ENCODE results near the gene MCCC1.
"Not testable (repeated sequence)": the region's sequence is repeated elsewhere in the genome, so short reads cannot be mapped to it uniquely, and the experiment has no call there.

MCCC1 gene

GRCh38 chr3:183099026-183099837 lies at the start of gene MCCC1:
Gene MCCC1, minus strand, starts transcription at chr3:183099496. Its CDS starts 56 bp downstream, at chr3:183099440.
- peak; percentile 97 for DNase-seq

GRCh38 chr3:183148056-183148455 lies 48.8 kb upstream of the MCCC1 start:
- no peak for DNase-seq

- DNase-seq = no peak
Measured at GRCh38 chr3:183144363-183144762, 45.1 kb upstream of the MCCC1 start.

GRCh38 chr3:183142199-183142598 lies 42.9 kb upstream of the MCCC1 start:
- no peak for DNase-seq

- DNase-seq = no peak
Measured at GRCh38 chr3:183134844-183135243, 35.5 kb upstream of the MCCC1 start.

- no peak for DNase-seq
Measured at GRCh38 chr3:183132409-183132808, 33.1 kb upstream of the MCCC1 start.

GRCh38 chr3:183131735-183132134 lies 32.4 kb upstream of the MCCC1 start:
- DNase-seq = no peak

GRCh38 chr3:183131186-183131725 lies 32.0 kb upstream of the MCCC1 start:
- DNase-seq = no peak

GRCh38 chr3:183129243-183129642 lies 29.9 kb upstream of the MCCC1 start:
- no peak for DNase-seq

- no peak for DNase-seq
Measured at GRCh38 chr3:183128709-183129108, 29.4 kb upstream of the MCCC1 start.

- no peak for DNase-seq
Measured at GRCh38 chr3:183123891-183124290, 24.6 kb upstream of the MCCC1 start.

GRCh38 chr3:183122257-183122932 lies 23.1 kb upstream of the MCCC1 start:
- no peak for DNase-seq

GRCh38 chr3:183120538-183121215 lies 21.4 kb upstream of the MCCC1 start:
- no peak for DNase-seq

GRCh38 chr3:183117056-183117455 lies 17.8 kb upstream of the MCCC1 start:
- no peak for DNase-seq

GRCh38 chr3:183116025-183116614 lies 16.8 kb upstream of the MCCC1 start:
- peak; percentile 56 for DNase-seq

GRCh38 chr3:183114384-183115178 lies 15.3 kb upstream of the MCCC1 start:
- DNase-seq = no peak

GRCh38 chr3:183109847-183110246 lies 10.6 kb upstream of the MCCC1 start:
- DNase-seq = not testable (repeated sequence)

- DNase-seq = no peak
Measured at GRCh38 chr3:183108470-183108869, 9.2 kb upstream of the MCCC1 start.

GRCh38 chr3:183108001-183108449 lies 8.7 kb upstream of the MCCC1 start:
- no peak for DNase-seq

- DNase-seq = not testable (repeated sequence)
Measured at GRCh38 chr3:183107372-183107771, 8.1 kb upstream of the MCCC1 start.

- DNase-seq = no peak
Measured at GRCh38 chr3:183106635-183107034, 7.3 kb upstream of the MCCC1 start.

- DNase-seq = not testable (repeated sequence)
Measured at GRCh38 chr3:183103950-183104349, 4.7 kb upstream of the MCCC1 start.

All from right forelimb (tissue), 1 donor.